ENCODE results near the gene GSG1L.
A peak's percentile ranks its signal among the peaks of the same experiment; 100 is the strongest.

GSG1L gene

GRCh38 chr16:27784351-27785306 lies 278.9 kb downstream of the GSG1L start:
- DNase-seq, result no peak

- no peak for DNase-seq
Measured at GRCh38 chr16:27781981-27782880, 281.3 kb downstream of the GSG1L start.

- DNase-seq, result no peak
Measured at GRCh38 chr16:27781195-27781524, 282.4 kb downstream of the GSG1L start.

GRCh38 chr16:27780468-27781194 lies 282.9 kb downstream of the GSG1L start:
- DNase-seq, result no peak

- peak; percentile 84 for DNase-seq
Measured at GRCh38 chr16:27779641-27780164, 283.8 kb downstream of the GSG1L start.

- DNase-seq, result no peak
Measured at GRCh38 chr16:27778926-27779570, 284.5 kb downstream of the GSG1L start.

GRCh38 chr16:27778171-27778925 lies 285.2 kb downstream of the GSG1L start:
- no peak for DNase-seq

GRCh38 chr16:27777527-27777926 lies 286.0 kb downstream of the GSG1L start:
- DNase-seq, result no peak

GRCh38 chr16:27776556-27777225 lies 286.8 kb downstream of the GSG1L start:
- no peak for DNase-seq

- no peak for DNase-seq
Measured at GRCh38 chr16:27775254-27775653, 288.3 kb downstream of the GSG1L start.

- no peak for DNase-seq
Measured at GRCh38 chr16:27774779-27775178, 288.7 kb downstream of the GSG1L start.

- DNase-seq, result no peak
Measured at GRCh38 chr16:27773344-27773743, 290.2 kb downstream of the GSG1L start.

- DNase-seq, result no peak
Measured at GRCh38 chr16:27772093-27772825, 291.3 kb downstream of the GSG1L start.

GRCh38 chr16:27771201-27771910 lies 292.2 kb downstream of the GSG1L start:
- DNase-seq, result no peak

GRCh38 chr16:27770271-27771196 lies 293.0 kb downstream of the GSG1L start:
- no peak for DNase-seq

GRCh38 chr16:27769561-27770255 lies 293.8 kb downstream of the GSG1L start:
- no peak for DNase-seq

- DNase-seq, result no peak
Measured at GRCh38 chr16:27768651-27769272, 294.8 kb downstream of the GSG1L start.

Data from DMS79 (cell line).